NCI-H146 treated with DMSO at 0.1 percent for 48 hours (cell line): ENCODE measurements around the gene FYTTD1.

Experiments
- DNase-seq: peaks from one replicate; lab custom pipeline; 2025; ENCODE audit not compliant: unreplicated experiment; lab: John Stamatoyannopoulos, UW

FYTTD1 gene

GRCh38 chr3:197737319-197737649 lies 12.4 kb upstream of the FYTTD1 start:
- DNase-seq = peak; percentile 74

GRCh38 chr3:197737749-197738462 lies 11.8 kb upstream of the FYTTD1 start:
- DNase-seq = no peak

GRCh38 chr3:197742787-197743186 lies 6.9 kb upstream of the FYTTD1 start:
- DNase-seq = no peak

- no peak for DNase-seq
Observed at GRCh38 chr3:197746209-197746608, 3.5 kb upstream of the FYTTD1 start.

GRCh38 chr3:197746801-197747237 lies 2.9 kb upstream of the FYTTD1 start:
- DNase-seq = no peak

GRCh38 chr3:197748597-197749314 lies 927 bp upstream of the FYTTD1 start:
- DNase-seq = no peak

- peak; percentile 87 for DNase-seq
Observed at GRCh38 chr3:197749315-197749600, 425 bp upstream of the FYTTD1 start.

- DNase-seq = peak; percentile 69
Observed at GRCh38 chr3:197750396-197750831, 731 bp downstream of the FYTTD1 start.

- peak; percentile 43 for DNase-seq
Observed at GRCh38 chr3:197750858-197751737, 1.4 kb downstream of the FYTTD1 start.

GRCh38 chr3:197752107-197752506 lies 2.4 kb downstream of the FYTTD1 start:
- no peak for DNase-seq

- DNase-seq = no peak
Observed at GRCh38 chr3:197753263-197753662, 3.6 kb downstream of the FYTTD1 start.

GRCh38 chr3:197756704-197757103 lies 7.0 kb downstream of the FYTTD1 start:
- no peak for DNase-seq

- no peak for DNase-seq
Observed at GRCh38 chr3:197758512-197758911, 8.8 kb downstream of the FYTTD1 start.

GRCh38 chr3:197761784-197762183 lies 12.1 kb downstream of the FYTTD1 start:
- no peak for DNase-seq

GRCh38 chr3:197775317-197775716 lies 25.6 kb downstream of the FYTTD1 start:
- DNase-seq = no peak

- DNase-seq = no peak
Observed at GRCh38 chr3:197782230-197782629, 32.5 kb downstream of the FYTTD1 start.

- DNase-seq = no peak
Observed at GRCh38 chr3:197784019-197784585, 34.4 kb downstream of the FYTTD1 start.

- DNase-seq = no peak
Observed at GRCh38 chr3:197787412-197787811, 37.7 kb downstream of the FYTTD1 start.

GRCh38 chr3:197789309-197789708 lies 39.6 kb downstream of the FYTTD1 start:
- no peak for DNase-seq

- no peak for DNase-seq
Observed at GRCh38 chr3:197790033-197790432, 40.4 kb downstream of the FYTTD1 start.

GRCh38 chr3:197791113-197791891 lies 41.6 kb downstream of the FYTTD1 start, which contains the start of gene LRCH3:
LRCH3 (plus strand) TSS chr3:197791254; CDS start chr3:197791279, 25 bp downstream.
- peak; percentile 69 for DNase-seq
